Fibroblast of skin of back (primary cell): ENCODE results near the gene CHRNA1.

Source experiments
- DNase-seq: peaks from one replicate; pipeline ENCODE4 v3.0.0-alpha.2; 2013

The CHRNA1 gene

DNA sequence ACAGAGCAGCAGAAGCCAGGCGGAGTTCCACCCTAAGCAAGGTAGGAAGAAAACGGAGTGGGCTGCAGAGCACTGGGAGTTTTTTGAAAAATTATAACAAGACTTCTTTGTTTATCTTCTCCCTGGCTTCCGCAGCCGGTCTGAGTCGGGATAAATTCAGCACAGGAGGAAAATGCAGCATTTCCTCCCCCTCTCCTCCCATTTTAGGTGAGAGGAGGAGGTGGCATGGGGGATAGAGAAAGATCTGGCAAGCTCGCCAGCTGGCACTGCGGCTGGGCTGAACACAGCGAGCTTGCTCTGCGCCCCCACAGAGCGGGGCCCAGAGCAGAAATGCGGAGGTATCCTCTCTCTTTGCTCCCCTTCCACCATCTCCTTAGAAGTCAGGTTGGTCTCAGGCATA lies 17.7 kb upstream of the CHRNA1 start:
- no peak for DNase-seq

DNA sequence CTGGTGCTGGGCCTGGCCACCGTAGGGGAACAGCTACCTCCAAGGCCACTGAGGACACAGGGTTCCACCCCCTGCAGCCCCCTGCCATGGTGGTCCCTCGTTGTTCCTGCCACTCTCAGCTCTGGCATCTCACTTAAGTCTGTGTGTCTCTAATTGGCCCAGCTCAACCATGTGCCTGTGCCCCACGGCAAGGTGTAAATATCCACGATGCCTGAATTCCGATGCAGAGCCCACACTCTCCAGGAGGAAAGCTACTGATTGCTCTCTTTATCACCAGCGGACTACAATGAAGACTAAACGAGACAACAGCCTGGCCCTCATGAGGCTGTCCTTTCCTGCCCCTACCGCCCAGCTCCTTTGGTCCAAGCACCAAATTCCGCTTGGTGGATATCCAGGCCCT lies 17.0 kb upstream of the CHRNA1 start:
- DNase-seq = no peak

DNA sequence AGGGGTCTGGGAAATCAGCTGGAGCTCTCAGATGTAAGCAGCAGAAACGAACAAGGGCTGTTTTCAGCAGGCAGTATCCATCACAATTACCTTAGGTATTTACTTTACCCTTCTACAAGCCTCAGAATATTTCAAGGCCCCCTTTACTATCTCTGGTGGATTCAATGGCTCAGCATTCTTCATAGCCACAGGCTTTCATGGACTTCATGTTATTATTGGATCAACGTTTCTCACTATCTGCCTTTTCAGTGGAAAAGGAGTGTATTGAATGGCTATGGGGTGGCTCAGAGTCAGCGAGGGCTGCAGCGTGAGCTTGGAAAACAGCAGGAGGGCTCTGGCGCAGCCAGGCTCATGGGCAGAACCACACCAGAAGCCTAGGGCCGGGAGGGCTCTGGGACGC lies 16.6 kb upstream of the CHRNA1 start:
- DNase-seq = no peak

DNA sequence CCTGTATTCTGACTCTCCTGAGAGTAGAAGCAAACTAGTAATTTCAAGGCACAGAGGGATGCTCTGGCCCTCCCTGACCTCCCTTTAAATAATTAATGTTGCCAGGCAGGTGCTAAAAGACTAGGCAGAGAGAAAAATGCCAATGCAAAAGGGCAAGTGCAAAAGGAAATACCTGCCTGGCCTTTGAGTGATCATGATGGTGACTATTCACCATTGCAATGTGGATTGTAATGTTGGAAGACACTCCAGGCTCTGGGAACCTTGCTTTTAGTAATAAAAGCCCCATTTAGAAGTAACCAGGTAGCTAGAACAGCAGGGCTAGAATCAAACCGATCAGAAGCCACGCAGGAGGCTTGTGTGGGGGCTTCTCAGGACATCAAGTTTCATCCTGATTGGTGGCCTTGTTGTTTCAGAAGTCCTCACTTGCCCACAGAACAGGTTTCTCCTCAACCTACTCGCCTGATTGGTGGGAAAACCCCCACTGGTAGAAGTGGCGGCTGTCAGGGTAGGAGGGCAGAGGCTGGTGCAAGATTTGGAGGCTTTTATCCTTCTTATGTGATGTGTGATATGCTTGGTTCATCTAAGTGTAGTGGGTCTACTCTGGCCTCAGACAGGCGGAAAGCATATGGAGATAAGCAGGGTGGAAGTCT lies 16.0 kb upstream of the CHRNA1 start:
- DNase-seq = no peak

DNA sequence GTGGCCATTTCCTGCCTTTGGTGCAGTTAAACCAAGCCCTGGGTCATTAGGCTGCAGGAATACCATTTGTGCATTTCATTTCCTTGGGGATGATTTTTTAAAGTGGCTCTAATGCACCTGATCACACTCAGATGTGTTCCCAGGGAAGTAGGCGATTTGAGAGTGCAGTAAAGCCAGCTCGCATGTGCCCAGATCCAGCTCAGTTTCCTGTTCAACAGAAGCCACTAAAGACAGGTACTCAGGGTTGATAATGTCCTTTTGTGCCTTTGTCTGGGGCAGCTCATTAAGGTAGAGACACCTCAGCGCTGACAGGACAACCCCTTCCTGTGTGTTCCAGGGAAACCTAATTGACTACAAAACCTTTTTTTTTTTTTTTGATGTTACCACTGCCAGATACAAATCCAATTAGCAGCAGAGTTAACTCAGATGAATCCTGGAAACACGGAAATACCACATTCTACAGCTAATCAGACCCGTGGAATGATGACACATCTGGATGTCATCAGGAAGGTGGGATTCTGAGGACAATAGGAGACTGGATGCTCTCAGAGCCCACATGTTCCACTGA lies 15.2 kb upstream of the CHRNA1 start:
- DNase-seq = peak; percentile 75

DNA sequence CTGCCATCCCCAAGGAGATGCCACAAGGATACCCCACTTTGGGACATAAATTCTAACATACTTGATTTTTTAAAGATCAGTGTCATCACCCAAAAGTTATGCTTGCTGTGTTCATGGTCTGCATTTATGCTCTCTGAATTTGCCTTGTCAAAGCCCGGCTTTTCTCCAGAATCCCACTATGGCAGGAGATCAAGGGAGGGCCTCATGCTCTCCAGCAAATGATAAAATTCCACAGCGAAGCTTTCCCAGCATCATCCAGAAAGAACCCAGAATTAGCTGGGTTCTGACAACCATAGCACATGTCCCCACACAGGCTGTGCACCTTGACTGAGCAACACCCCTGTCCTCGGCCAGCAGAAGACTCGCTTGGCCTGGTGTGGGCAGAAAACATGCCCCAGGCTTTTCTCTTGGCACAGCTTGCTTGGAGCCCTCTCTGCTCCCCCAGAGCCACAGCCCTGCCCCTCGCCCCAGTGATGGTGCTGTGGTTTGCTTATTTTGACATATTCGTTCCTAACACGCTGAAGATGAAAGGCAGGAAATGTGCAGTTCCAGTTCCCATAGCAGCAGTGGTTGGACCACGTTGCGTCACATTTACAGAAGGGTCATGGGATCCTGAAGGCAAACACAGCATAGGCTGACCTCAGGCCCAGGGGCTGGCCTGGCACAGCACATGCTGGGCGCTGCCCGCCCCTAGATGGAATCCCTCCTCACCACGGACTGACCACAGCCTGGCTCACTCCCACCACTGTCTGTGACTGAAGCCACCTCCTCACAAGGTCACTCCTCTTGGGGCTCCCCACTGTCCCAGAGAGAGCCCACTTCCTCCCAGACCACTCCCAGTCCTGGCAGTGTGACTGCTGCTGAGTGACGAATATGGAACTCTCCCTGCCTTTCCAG lies 14.1 kb upstream of the CHRNA1 start:
- DNase-seq = peak; percentile 86

DNA sequence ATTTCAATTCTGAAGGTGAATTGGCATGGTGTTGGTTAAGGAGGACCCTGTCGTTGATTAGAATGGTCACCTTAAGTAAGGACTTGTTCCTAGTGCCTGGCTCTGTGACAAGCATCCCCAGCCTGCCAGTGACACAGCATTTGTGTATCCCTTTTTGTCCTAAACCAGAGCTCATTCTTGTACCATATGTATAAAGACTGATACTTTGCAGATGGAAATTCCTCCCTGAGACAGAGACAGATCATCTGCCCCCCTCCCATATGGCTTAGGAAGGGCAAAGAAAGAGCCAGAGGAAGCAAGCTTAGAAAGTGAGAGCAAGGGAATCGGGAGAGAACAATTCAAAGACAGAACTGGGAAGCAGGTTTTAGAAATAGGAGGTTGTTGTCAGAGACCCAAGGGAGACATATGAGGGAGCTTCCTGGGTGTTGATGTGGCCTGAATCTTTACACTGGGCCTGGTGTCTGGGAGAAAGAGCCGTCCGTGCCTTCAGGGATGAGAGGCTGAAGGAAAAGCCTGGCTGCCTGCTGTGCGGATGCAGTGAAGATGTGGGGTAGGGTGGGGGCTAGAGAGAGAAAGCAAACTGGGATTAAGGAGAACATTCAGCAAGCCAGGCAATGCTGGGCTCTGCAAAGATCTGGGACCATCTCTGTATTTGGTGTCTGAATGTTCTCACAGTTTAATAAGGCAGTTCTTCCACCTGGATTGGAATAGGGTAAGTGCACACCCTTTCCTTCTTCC lies 13.2 kb upstream of the CHRNA1 start:
- peak; percentile 34 for DNase-seq

DNA sequence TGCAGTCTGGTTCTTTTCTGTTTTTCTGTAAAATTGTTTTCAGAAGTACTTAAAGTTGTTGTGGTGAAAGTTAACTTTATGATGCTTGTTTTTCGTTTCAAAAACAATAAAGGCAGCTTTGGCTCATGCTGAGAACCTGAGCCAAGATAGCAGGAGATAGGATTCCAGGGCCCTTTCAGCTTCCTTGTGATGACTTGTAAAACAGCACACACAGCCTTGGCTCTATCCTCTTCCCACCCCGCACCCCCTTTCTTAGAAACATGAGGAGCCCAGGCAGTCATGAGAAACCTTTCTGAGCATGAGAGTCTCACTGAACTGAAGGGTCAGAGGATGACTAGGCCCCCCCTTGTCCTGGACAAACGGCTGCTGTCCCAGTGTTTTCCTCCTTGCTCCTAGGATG lies 12.4 kb upstream of the CHRNA1 start:
- DNase-seq = no peak

DNA sequence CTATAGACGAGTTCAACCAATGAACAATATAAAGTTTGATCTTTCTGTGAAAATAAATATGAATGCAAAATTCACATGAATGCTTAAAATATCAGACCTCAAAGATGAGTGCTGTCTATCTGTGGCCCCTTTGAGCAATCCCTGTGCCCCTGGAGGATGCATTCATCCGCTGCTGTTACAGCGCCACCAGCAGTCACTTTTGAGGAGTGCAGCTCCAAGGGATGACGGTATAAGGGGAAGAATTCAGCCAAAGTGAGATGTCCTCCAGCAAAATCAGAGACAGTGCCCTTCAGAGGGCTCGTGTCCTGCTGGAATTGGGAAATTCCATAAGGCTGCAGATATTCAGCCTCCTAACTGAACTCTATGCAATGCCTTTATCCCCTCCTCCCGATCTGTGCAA lies 12.0 kb upstream of the CHRNA1 start:
- DNase-seq = no peak

DNA sequence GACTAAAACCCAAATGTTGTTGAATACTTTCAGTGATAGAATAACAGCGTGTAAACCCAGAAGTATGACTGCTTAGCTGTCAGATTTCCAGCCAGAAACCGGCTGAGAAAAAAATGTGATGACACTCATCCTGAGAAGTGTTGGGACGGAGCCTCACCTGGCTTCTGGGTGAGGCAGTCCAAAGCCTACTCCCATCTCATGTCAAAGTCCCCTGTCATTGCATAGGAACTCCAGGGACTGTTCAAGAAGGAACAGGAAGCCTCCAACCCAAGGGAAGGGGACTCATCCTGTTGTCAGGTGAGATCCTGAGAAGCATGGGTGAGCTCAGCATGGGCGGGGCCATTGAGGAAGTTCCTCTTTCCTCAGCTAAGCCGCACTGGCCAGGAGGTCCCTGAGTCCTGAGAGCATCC lies 11.3 kb upstream of the CHRNA1 start:
- peak; percentile 53 for DNase-seq

DNA sequence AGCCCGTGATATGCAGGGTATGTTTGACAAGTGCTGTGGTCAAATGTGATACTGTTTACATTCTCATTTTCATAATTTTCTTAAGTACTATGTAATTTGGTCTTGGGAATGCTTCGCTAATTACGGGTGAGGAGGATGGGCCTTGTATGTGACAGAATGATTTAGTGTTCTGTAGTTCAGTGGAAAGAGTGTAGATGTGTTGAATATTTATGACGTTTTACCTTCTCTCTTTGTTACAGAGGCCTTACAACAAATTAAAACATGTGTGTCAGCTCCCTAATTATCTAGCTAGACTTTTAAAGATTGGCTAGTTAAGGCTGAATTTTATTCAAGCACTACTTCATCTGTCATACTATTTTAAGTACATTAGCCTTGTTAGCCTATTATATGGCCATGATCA lies 10.6 kb upstream of the CHRNA1 start:
- DNase-seq = no peak

DNA sequence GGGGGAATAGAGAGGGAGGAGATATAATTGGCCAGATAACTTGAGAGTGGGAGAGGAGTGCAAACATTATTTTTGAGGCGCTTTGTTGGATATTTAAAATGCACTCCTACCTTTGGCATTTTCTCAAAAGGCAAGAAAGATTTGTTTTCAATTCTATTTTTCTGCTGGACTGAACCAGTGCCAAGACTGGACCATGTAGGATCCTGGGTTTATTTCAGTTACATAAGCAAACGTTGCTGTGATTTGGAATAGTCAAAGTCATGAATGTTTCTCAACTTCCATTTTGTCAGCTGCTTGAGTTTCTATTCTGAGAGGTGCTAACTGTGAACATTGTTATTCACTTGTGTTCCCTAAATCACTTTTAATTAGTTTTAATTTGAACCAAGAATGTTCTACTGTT lies 8.9 kb upstream of the CHRNA1 start:
- DNase-seq = no peak

DNA sequence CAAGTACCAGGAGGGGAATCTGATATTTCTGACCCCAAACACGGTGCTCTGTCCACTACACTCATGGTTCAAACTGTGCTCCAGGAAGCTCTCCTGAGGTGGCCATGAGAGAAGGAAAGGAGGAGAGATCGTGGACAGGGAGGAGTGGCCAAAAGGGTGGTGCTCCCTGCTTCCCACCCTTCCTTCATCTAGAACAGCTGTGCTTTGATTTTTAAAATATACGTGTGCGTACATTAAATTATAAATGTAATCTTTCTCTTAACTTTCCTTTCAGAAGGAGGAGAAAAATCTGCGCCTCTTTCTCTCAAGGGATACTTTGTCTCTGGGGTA lies 8.2 kb upstream of the CHRNA1 start:
- no peak for DNase-seq

DNA sequence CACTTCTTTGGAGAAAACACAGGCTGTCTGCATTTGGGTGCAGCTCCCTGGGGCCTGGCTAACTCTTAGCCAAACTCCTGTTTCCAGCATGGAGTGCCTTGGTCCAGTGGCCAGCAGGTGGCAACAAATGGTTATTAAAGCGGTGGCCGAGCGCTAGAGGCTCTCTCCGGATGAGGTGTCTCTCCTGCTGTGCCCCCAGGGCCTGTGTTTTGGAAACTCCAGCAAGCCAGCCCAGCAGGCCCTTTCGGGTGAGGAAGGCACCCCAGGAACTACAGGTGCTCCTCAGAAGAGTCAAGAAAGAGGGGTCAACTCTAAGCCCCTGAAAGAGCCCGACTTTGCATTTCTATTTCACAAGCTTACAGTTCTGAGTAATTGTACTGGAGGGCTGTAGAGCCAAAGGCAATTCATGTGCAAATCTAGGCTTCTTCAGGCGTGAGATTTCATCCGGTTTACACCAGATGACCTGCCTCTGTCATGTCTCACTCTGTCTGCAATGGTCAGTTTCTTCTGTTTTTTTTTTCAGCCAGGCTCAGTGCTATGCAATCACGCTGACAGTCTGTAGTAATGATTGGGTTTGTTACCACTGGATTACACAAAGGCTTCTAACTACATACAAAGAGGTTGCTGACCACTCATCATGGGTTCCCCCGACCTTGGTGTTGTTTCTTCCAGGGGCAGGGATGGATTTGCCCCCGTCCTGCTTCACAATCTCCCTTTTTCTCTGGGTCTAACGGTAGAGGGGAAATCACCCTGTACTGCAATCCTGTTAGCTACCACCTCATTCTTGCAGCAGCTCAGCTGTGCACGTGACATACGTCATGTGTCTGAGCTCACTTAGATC lies 7.6 kb upstream of the CHRNA1 start:
- DNase-seq = peak; percentile 79

DNA sequence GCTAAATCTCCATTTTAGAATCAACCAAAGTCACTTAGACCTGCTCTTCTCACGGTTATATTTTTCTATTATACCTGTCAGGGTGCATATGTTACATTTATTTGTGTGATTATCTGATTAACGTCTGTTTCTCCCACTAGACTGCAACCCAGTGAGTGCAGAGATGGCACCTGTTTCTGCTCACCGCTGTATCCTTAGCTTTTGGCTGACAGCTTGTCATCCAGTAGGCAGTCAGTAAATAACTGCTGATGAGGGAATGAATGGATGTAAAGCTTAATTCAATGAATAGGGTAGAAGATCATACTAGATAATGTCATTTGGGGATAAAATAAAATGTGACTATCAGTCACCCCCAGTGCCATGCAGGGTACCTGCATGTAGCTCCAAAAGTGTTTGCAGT lies 6.9 kb upstream of the CHRNA1 start:
- no peak for DNase-seq

DNA sequence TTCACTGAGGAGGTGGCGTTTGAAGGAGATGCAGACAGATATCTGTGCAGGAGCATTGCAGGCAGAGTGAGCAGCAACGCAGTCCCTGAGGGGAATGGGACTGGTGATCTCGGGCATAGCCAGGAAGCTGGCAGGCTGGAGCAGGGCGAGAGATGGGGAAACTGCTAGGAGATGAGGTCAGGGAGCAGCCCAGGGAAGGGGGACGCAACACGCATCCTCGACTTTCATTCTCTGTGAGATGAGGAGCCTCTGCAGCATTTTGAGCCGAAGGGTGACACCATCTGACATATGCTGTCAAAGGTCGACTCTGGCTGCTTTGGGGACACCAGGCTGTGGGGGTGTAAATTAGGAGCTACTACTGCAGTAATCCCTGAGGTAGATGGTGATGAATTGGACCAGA lies 4.3 kb upstream of the CHRNA1 start:
- DNase-seq = no peak

DNA sequence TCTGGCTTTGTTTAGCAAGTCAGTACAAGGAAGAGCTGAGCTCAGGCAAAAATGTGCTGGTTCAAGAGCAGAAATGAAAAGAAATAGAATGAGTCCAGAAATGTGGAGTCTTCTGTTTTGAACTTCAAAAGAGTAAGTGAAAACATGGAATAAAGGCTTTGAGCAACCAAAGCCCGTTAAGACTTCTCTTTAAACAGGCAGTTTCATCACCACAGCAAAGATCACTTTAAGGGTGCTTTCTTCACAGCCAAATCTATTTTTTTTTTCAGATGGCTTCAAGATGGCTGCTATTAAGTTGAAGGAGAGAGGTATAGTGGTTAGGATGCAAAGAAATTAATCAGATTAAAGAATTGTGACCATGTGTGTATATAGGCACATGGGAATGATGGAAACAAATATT lies 2.0 kb upstream of the CHRNA1 start:
- no peak for DNase-seq

DNA sequence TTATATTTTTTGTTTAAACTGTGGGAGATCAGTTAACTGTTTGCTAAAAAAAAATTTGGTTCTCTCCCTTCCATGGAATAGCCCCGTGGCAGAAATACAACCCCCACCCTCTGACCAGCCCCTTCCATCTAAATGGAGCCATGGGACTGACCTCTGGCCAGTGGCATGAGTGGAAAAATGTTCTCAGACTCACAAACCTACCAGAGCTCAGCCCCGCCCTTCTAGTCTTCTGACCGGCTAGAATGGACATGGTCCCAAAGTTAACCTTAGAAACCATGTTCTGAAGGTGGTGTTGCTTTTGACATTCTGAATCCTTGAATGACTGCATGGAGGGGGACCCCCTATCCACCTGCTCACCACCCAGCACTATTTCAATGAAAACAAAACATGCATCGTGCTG lies 1.3 kb upstream of the CHRNA1 start:
- no peak for DNase-seq

DNA sequence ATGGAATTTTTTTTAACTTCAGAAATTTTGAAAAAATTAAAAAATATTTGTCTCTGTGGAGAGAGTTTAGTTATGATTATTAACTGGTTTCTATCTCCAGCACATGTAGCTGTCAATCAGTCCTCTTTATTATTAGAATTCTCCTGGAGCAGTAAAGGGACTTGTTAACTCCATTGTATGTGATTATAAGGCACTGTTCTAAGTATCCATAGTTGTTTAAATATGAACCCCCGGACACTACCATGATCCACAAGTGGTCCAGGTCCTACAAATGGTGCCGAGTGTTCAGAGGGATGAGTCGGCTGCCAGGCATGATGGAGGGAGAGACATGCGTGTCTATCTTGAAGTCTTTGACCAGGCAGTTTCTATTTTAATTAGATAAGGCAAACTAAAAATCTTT lies 492 bp downstream of the CHRNA1 start:
- no peak for DNase-seq

DNA sequence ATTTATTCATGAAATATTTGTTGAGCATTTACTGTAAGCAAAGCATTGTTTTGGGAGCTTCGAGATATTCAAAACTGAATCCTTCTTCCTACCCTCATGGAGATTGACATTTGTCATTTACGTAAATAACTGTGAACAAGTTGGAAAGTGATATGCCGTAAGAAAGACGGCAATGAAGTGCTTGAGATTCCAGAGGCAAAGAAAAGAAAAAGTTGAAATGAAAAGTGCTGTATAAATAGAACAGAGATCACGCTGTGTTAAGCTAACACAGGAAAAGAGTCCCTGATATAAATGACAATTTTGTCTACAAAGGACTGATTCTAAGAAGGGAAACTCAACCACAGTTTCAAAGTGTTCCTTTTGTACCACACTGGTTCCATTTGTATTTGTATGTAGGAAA lies 1.8 kb downstream of the CHRNA1 start:
- DNase-seq = no peak

DNA sequence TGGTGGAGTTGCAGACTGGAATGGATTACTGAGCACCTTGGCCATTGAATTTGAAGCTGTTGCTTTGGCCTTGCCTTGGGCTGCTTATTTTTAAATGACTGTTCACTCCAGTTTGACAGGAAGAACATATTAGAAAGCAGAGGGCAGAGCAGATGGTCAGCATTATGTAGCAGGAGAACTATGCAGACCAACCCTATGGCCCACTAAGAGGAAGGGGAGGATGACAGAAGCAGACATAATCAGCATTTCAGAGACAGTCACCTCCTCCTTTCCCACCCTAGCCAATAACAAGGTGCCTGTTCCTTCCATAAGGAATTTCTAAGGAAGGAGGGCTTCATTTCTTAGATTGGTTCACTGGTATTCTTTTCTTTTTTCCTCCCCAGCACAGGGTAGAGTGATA lies 2.4 kb downstream of the CHRNA1 start:
- DNase-seq = peak; percentile 59

DNA sequence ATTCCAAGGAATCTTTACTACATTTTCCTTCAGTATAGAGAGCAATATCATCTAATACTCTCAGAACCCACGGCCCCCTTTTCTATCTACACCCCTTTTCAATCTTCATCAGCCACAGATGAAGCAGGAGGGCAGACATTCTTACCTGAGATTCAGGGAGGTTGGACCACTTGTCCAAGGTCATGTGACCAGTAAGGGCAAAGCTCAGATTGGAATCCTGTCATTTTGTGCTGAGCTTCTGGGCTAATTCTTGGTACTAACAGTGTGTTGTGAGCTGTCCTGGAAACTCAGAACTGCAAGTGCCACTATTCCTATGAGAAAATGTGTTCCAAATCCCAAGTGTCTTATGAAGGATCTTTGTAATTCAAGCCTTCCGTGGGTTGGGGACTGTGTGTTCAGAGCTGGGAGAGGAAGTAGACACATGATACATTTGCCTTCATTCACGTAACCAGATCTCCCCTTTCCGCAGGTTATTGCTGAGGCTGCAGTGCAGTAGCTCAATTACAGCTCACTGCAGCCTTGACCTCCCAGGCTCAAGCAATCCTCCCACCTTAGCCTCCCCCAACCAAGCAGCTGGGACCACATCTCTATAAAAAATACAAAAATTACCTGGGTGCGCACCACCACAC lies 3.3 kb downstream of the CHRNA1 start:
- no peak for DNase-seq
